Stomach smooth muscle (tissue), 2 donors: ENCODE results near the gene OR6C75.
"Not testable (repeated sequence)": the region's sequence is repeated elsewhere in the genome, so short reads cannot be mapped to it uniquely, and the experiment has no call there.

Source experiments
- H3K27ac ChIP-seq: one replicate; pipeline ENCODE4 v1.7.0; 2013; ENCODE audit warnings: mild to moderate bottlenecking, low read length, inconsistent platforms
- H3K27me3 ChIP-seq, 2 donors: one replicate each; pipeline ENCODE4 v1.7.0; 2013; ENCODE audit warnings: low read length in 2 of 2; ENCODE audit not compliant: insufficient read depth in 2 of 2, control insufficient read depth in 1 of 2
- H3K36me3 ChIP-seq, 2 donors: one replicate each; pipeline ENCODE4 v1.7.0; 2013; ENCODE audit warnings: low read length in 2 of 2; ENCODE audit not compliant: control insufficient read depth in 2 of 2, insufficient read depth in 2 of 2
- H3K4me1 ChIP-seq: one replicate; pipeline ENCODE4 v1.7.0; 2013; ENCODE audit warnings: low read length; ENCODE audit not compliant: control insufficient read depth, insufficient read depth
- H3K4me3 ChIP-seq, 2 donors: one replicate each; pipeline ENCODE4 v1.7.0; 2013; ENCODE audit warnings: low read length in 2 of 2
- H3K9ac ChIP-seq, 2 donors: one replicate each; pipeline ENCODE4 v1.7.0; 2013; ENCODE audit warnings: low read length in 2 of 2, mild to moderate bottlenecking in 1 of 2
- H3K9me3 ChIP-seq, 2 donors: one replicate each; pipeline ENCODE4 v1.7.0; 2013; ENCODE audit warnings: low read length in 2 of 2; ENCODE audit not compliant: control insufficient read depth in 2 of 2
- donor health status: healthy.
- donor health status: Pancreatic carcinoma.

Gene OR6C75

GRCh38 chr12:55396326-55396725, 33.6 kb downstream of the OR6C75 start:
- H3K36me3 ChIP-seq, result no peaks in the 10 kb centered on the region
- no peak overlapping the region for H3K27ac ChIP-seq
- no peaks in the 10 kb centered on the region for H3K27me3 ChIP-seq
- H3K4me1 ChIP-seq, result no peaks in the 10 kb centered on the region
- no peak overlapping the region for H3K9ac ChIP-seq
- no peak overlapping the region for H3K4me3 ChIP-seq
- H3K9me3 ChIP-seq, result no peaks in the 10 kb centered on the region

- no peak within 1 kb of the TSS for H3K27ac ChIP-seq
- no peaks in the 10 kb centered on the region for H3K9me3 ChIP-seq
- H3K27me3 ChIP-seq, result no peaks in the 10 kb centered on the region
- H3K4me1 ChIP-seq, result no peaks in the 10 kb centered on the region
- H3K4me3 ChIP-seq, result no peak within 1 kb of the TSS
- no peak within 1 kb of the TSS for H3K9ac ChIP-seq
- H3K36me3 ChIP-seq, result no peaks in the 10 kb centered on the region
These were observed 37.5 kb downstream of the OR6C75 start, which contains the start of gene OR6C65 for GRCh38 chr12:55400229-55400628. TSS of gene OR6C65 (plus strand) at chr12:55400529. CDS start at chr12:55400529, 0 bp downstream.

- Histone ChIP-seq H3K27me3 (no peaks in the 10 kb centered on the region), H3K9ac (no peak overlapping the region), H3K4me3 (no peak overlapping the region), H3K9me3 (no peaks in the 10 kb centered on the region), H3K27ac (no peak overlapping the region), H3K4me1 (no peaks in the 10 kb centered on the region), H3K36me3 (no peaks in the 10 kb centered on the region)
These were observed 45.1 kb downstream of the OR6C75 start for GRCh38 chr12:55407866-55408265.

- H3K9me3 ChIP-seq, H3K9ac ChIP-seq, H3K27ac ChIP-seq, H3K4me3 ChIP-seq, H3K4me1 ChIP-seq, H3K27me3 ChIP-seq, H3K36me3 ChIP-seq: not testable (repeated sequence)
These were observed 46.4 kb downstream of the OR6C75 start for GRCh38 chr12:55409133-55409532.

DNA sequence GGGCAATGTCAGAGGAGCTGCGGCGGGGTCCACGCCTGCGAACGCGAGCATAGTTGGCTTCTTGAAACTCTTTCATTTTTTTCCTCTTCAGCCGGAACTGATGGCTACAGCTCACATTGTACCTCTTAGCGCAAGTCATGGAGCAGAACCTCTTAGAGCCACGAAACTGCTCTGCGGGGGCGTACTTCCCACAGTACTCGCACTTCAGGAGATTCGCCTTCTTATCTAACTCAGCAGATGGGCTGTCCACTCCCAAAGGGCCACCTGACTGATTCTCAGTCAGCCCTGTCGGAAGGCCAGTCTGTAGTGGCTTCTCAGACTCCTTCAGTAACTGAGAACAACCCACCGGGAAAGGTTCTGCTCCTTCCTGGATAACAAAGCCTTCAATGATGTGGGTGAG, 49.4 kb downstream of the OR6C75 start:
- H3K9me3 ChIP-seq, result not testable (repeated sequence)

GRCh38 chr12:55413498-55414388, 51.0 kb downstream of the OR6C75 start:
- not testable (repeated sequence) for H3K4me3 ChIP-seq, H3K9me3 ChIP-seq, H3K27ac ChIP-seq, H3K9ac ChIP-seq, H3K27me3 ChIP-seq, H3K36me3 ChIP-seq, H3K4me1 ChIP-seq

More for the DNA sequence above, 49.4 kb downstream of the OR6C75 start:
- not testable (repeated sequence) for H3K4me3 ChIP-seq, H3K27me3 ChIP-seq, H3K27ac ChIP-seq, H3K36me3 ChIP-seq, H3K4me1 ChIP-seq, H3K9ac ChIP-seq

DNA sequence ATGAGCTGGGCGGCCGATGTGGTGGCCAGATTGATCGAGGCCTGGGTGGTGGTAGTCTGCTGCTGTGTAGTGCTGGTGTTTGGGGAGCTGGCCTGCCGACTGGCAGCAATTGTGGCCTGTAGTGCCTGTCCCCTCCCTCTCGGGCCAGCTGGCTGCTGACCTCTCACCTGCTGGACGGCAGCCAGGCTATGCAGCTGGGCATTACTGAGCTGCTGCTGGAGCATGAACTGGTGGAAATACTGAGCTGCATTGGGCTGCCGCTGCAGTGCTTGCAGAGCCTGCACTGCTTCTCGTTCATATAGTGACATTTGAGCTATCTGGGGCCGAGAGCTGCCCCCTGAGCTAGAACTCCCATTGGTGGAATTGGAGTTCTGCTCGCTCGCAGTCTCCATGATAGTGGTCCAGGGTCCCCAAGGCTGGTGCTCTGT, 51.6 kb downstream of the OR6C75 start:
- not testable (repeated sequence) for H3K36me3 ChIP-seq, H3K4me3 ChIP-seq, H3K27me3 ChIP-seq, H3K27ac ChIP-seq, H3K9me3 ChIP-seq, H3K9ac ChIP-seq, H3K4me1 ChIP-seq

DNA sequence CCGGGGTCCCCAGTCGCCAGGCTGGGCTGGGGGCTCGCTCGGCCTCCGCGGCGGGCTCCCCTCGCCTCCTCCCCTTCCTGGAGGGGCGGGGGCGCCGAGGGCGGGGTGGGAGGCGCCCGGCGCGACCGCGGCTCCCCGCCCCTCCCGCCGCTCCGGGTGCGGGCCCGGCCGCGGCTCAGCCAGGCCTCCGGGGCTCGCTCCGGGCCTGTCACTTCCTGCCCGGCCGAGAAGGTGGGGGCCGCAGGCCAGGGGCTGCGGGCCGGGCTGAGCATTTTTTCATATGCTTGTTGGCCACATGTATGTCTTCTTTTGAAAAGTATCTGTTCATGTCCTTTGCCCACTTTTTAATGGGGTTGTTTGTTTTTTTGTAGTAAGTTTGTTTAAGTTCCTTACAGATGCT, 52.1 kb downstream of the OR6C75 start:
- H3K9ac ChIP-seq, H3K27me3 ChIP-seq, H3K36me3 ChIP-seq, H3K4me1 ChIP-seq, H3K4me3 ChIP-seq, H3K9me3 ChIP-seq, H3K27ac ChIP-seq: not testable (repeated sequence)

GRCh38 chr12:55416961-55417360, 54.2 kb downstream of the OR6C75 start:
- H3K36me3 ChIP-seq, result no peaks in the 10 kb centered on the region
- no peak overlapping the region for H3K27ac ChIP-seq
- H3K9me3 ChIP-seq, result no peaks in the 10 kb centered on the region

More at GRCh38 chr12:55416961-55417360, 54.2 kb downstream of the OR6C75 start:
- H3K4me3 ChIP-seq, result no peak overlapping the region
- no peaks in the 10 kb centered on the region for H3K4me1 ChIP-seq
- H3K9ac ChIP-seq, result no peak overlapping the region
- no peaks in the 10 kb centered on the region for H3K27me3 ChIP-seq
